Sciatic nerve (tissue), 2 donors: ENCODE measurements around the gene MROH2A. TPM values are rescaled to one million over a fixed set of nuclear protein-coding genes. Genes with fewer than 3 reads are reported as not detected.
"Not testable (repeated sequence)": the region's sequence is repeated elsewhere in the genome, so short reads cannot be mapped to it uniquely, and the experiment has no call there.

Experiments used
- ATAC-seq: fragments of 200-7000 bp; cut with Tn5 transposase; one replicate; pipeline ENCODE4 v1.9.1; 2020; ENCODE audit warnings: mild to moderate bottlenecking, moderate library complexity
- DNase-seq: peaks from one replicate; pipeline ENCODE4 v3.0.0-alpha.2; 2020; ENCODE audit warnings: low spot score
- intact Hi-C: fragments of 100-400 bp; cut with DNase I; formaldehyde crosslinking; loops from one replicate; pipeline ENCODE4 v1.14.2; 2022
- total RNA-seq: library from RNA; stranded (reverse); fragmentation: NEBNext Ultra II Directional; extraction: Animal tissue kit (Norgen Biotek cat#: 25700); gene quantifications from one replicate; pipeline ENCODE4 v1.2.1, GENCODE V29; 2021
- donor health status: DM: no; HTN: no; CAD: no.
- donor health status: DM: no; HTN: no; CAD: no.

The MROH2A gene
- total RNA-seq, 1 donor from 2014 or later = not detected

DNA sequence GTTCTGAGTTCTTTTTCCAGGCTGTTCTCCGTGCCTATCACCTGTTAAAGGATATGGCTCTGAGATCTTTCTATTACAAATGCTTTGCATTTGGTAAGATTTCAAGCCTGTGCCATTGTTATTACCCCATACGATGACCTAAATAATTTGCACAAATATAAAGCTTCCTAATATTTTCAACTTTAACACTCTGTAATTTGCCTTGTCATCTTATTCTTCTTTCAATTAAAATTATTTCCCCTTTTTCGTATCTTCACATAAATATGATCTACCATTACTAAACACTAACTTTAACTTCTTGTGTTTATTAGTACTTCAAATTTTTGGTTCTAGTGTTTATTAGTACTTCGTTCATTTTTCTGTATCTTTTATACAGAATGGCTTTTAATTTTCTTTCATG, 93.3 kb downstream of the MROH2A start:
- no peak for ATAC-seq
- intact Hi-C loops = no loop called here

DNA sequence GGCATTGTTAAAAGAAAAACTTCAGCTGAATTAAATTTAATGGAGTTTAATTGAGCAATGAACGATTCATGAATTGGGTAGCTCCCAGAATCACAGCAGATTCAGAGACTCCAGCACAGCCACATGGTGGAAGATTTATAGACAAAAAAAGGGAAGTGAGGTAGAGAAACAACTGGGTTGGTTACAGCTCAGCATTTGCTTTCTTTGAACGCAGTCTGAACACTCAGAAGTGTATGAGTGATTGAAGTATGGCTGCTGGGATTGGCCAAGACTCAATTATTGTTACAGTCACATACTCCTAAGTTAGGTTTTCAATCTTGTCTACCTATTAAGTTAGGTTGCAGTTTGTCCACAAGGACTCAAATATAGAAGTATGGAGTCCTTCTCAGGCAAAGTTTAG, 94.0 kb downstream of the MROH2A start:
- intact Hi-C loops, ATAC-seq: not testable (repeated sequence)

More for the DNA sequence above, 93.3 kb downstream of the MROH2A start:
- DNase-seq = no peak

DNA sequence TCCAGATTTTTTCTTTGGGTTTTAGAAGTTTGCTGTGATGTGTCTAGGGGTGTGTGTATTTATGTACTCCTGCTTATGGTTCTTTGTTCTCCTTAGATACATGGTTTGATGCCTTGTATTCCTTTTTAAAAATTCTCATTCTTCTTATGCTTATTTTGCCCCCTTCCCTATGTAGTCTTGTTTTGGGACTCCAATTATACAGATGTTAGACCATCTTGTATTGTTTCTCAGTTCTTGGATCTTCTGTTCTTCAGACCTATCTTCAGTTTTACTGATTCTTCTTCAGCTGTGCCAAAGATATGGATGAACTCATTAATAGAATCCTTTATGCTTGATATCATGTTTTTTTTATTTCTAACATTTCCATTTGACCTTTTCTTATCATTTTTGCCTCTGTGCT, 104.2 kb downstream of the MROH2A start:
- DNase-seq (no peak), ATAC-seq (no peak)
- intact Hi-C loops = no loop called here

More for the DNA sequence above, 94.0 kb downstream of the MROH2A start:
- not testable (repeated sequence) for DNase-seq

Other genes starting within 250 kb of the MROH2A start
- 61.0 TPM for gene USP40, start 211.5 kb upstream of the MROH2A start, total RNA-seq
- not detected for gene UGT1A8, start 160.7 kb upstream of the MROH2A start, total RNA-seq
- not detected for gene UGT1A10, start 141.9 kb upstream of the MROH2A start, total RNA-seq
- gene UGT1A9, start 106.4 kb upstream of the MROH2A start, total RNA-seq = not detected
- gene UGT1A7, start 96.4 kb upstream of the MROH2A start, total RNA-seq = not detected
- not detected for gene UGT1A6, start 85.4 kb upstream of the MROH2A start, total RNA-seq
- gene UGT1A5, start 65.4 kb upstream of the MROH2A start, total RNA-seq = not detected
- not detected for gene UGT1A4, start 59.6 kb upstream of the MROH2A start, total RNA-seq
- not detected for gene UGT1A3, start 49.3 kb upstream of the MROH2A start, total RNA-seq
- not detected for gene UGT1A1, start 18.1 kb upstream of the MROH2A start, total RNA-seq
- 0.71 TPM for gene HJURP, start 76.2 kb downstream of the MROH2A start, total RNA-seq
- not detected for gene TRPM8, start 139.0 kb downstream of the MROH2A start, total RNA-seq